ENCODE results near the gene HSF5.
"Not testable (repeated sequence)": the region's sequence is repeated elsewhere in the genome, so short reads cannot be mapped to it uniquely, and the experiment has no call there.

Gene HSF5

DNA sequence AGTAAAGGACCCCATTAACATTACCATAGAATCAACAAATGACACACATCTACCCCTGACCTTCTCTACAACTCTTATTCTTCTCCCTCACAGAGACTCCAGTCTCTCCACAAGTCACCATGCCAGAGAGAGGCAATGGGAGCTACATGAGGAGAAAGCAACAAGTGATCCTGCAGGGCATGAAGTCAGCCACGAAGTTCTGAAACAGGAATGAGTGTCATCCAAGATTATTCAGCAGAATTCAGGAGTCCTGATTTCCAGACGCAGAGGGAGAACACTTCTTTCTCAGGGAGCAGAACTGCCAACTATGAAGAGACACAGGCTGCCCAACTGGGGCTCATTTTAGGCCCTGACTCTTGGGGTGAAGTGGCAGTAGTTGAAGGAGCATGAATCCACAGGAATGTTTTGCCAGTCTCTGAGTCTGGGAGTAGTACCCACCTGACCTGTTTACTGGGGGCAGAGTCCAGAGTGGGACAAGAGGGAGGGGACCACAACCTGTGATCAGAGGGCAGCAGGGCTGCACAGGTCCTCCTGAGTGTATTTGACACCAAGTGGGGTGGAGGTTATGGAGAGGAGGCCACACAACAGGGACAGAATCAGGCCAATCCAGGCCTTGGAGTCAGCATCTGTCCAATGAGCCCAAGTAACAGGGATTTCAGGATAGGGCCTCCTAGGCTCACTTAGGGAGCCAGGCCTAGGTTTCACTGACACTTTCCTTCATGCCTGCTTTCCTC is 28.6 kb upstream of the HSF5 start:
- DNase-seq = no peak

DNA sequence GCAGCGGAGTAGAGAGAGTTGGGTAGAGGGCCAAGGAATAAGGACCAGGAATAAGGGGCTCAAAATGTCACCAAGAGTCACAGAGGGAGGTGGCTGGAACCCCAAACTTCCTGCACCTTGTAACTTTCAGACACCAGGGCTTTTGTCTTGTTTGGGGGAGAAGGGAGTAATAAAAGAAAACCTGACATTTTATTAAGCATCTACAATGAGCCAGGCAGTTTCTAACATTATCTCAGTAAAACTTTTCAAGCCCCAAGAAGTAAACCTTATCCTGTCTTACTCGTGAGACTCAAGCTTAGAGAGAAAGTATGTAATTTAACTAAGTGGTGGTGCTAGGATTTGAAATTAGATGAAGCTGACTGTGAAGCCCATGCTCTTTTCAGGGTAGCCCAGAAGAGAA is 27.1 kb upstream of the HSF5 start:
- no peak for DNase-seq

DNA sequence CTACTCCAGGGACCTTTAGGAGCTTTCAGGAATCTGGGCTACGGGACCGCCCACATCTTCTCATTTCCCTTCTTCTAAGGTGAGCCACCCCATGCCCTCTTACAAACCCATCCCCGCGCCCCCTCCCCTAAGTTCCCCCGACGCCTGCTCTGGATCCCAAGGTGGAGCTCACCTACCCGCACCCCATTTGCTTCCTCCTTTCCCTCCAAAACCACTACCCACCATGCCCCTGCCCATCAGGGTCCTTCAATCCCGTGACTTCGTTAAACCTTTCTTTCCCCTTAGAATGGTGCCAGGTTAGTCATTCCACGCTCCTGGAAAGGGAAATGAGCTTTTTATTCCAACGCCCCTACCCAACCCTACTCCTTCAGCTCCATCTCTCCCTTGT is 26.6 kb upstream of the HSF5 start:
- DNase-seq = no peak

DNA sequence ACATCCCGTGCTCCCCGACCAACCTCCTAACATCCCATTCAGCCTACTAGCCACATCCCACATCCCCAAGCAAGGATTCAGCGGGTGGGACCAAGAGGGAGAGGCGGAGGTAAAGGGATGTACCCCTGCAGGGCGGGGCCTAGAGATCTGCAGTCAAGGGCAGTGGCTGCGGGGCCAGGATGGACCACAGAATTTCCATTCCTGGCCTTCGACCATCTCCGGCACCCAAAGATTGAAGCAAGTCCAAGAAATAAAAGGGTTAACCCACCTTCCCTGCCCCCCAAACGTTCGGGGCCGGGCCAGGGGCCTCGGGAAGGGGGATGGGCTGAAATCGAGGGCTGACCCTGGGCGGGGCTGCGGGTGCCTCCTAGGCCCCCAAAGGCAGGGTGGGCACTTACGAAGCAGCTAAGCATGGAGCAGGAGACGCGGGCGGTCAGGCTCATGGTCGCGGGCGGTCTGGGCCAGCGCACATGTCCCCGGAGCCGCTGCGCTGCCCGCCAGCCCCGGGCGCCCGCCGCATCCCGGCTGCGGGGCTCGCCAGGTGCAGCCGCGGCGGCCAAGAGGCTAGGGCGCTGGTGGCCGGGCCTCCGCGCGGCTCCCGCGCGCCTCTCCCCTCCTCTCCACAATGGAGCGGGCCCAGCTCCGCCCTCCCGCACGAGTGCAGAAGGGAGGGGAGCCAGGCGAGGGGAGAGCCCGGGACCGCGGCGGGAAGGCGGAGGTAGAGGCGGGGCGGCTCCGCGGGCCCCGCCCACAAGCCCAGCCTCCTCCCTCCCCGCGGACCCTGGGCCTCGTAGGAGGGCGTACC is 26.0 kb upstream of the HSF5 start, which contains the start of gene MTMR4:
MTMR4 (minus strand) TSS at position 674 of the 805 bp plus-strand sequence; CDS start at position 443, 231 bp downstream.
- peak; percentile 80 to 87 for DNase-seq

DNA sequence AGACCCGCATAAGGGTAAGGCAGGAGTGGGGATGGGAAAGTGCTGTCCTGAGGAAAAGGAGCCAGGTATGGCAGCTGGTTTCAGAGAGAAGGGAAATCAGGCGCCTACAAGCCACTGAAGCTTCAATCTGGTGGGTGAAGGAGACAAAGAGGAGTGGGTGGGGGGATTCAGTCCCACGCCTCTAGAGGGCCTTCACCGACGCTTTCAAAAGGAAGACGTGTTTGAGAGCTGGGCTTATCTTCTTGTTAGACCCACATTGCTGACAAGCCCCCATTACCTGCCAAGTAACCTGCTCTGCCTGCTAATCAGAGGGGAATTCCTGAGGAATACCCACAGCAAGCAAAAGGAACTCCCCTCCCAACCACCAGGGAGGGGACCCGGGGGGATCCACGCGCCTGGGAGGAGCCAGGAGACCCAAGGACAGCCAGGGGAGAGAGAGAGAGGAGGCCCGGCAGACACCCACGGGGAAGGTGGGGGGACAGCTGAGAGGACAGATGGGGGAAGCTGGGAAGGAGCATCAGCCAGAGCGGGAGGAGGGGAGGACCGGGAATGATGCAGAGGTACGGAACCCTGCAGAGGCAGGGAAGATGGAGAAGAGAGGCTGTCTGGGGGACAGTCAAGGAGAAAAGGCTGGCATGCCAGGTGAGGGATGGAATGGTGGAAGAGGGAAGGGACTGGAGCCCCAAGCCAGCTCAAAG is 25.2 kb upstream of the HSF5 start:
- DNase-seq = no peak

DNA sequence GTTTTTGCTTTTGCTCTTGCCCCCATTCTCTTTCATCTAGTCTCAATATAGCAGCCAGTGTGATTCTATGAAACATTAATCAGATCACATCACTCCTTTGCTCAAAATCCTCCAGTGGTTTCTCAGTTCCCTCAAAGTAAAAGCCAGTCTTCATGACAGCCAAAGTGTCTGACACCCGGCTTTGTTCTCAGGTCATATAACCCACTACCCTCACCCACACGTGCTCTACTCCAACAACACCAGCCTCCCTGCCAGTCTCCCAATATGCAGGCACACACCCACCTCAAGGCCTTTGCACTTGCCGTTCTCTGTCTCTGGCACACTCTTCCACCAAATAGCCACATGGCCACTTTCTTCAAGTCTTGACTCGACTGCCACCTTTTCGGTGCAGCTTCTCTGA is 21.9 kb upstream of the HSF5 start:
- no peak for DNase-seq

DNA sequence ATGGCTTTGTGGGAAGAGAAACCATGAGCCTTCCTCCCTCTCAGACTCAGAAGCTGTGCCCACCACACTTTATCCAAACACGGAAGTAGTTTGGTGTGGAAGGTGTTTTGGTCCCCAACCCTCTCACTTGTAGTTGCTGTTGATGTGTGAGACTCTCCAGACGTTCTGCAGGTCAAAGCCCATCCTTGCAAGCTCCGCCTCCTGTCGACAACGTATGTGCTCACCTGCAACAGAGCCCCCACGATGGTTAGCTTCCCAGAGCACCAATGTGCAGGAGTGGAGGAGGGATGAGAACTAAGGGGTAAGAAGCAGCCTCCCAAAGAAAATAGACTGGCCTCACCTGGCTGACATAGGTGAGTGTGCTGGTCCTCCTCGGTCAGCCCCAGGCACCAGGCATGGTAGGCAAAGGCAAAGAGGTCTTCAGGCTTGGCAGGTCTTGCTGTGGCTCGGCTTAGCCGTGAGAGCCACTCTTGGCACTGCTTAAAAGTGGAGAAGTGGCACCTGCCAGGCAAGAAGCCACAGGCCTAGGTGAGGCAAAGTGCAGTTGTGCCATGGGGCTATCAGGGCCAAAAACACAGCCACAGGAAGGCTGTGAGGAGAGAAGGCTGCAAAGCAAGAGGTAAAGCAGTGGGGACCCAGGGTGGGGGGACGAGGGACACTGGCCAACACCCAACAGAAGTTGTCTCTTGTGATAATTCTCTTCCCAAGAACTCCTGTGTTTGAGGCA is 20.3 kb upstream of the HSF5 start:
- no peak for DNase-seq

DNA sequence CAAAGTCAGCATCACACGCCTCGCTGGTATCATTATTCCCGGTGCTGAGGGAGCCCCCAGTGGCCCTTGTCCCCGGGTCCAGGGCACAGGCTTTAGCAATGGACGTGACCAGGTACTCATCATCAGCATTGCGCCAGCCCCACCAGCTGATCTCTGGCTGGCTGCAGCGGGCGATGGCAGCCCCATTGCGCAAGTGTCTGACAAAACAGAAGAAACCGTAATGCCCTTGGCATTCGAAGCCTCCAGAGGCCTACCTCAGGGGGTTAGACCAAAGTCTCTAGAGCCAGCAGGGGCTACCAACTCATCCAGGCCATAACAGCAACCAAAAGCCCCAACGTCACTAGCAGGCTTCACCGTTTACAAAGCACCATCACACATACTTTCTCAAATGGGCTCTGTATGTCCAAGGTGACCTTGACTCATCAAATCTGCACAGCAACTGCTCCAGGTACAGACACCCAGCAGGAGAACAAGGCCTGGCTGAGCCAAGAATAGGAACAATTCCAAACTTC is 19.0 kb upstream of the HSF5 start:
- no peak for DNase-seq

DNA sequence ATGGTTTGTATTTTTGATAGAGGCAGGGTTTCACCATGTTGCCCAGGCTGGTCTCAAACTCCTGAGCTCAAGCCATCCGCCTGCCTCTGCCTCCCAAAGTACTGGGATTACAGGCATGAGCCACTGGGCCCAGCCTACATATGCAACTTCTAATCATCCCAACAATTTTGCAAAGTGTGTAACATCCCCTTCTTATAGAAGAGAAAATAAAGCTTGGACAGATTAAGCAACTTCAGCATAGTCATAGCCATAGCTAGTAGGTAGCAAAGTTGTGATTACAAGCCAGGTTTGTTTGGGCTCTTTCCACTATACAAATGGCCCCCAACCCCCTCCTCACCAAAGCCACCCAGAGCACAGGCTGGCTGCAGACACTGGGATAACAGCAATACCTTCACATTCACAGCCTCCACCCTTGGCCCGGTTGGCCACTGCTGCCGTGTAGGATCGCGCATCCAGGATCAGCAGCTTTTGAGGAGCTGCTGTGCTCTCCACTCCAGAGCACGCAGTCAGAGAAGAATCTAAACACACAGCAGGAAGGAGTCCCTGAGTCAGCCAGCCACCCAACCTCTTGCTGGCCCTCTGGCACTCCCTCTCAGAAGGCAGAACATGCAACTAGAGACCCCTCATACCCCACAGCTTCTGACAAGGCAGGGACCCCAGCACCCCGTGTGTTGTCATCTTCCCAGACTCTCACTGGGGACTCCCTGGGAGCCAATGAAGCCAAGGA is 18.3 kb upstream of the HSF5 start:
- DNase-seq = no peak

DNA sequence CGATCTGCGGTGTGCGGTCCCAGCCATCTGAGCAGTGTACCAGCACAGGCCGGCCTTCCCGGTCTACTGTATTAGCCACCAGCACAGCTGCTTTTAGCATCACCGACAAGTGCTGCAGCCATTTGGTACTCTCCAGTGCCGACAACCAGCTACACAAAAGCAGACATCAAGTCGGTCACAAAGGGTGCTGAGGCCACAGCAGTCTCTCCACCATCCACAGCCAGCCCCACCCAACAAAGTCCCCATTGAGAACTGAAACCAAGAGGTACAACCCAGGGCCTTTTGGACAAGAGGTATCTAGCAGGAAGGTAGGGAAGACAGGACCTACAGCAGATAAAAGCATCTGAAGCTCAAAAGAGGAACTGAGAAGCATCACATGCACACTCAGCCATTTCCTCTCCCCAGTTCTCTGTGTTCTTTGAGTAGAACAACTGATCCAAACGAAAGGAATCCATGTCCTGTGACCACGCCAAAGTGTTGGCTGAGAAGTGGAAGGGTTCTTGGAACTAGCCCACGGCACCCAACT is 16.7 kb upstream of the HSF5 start:
- DNase-seq = no peak

DNA sequence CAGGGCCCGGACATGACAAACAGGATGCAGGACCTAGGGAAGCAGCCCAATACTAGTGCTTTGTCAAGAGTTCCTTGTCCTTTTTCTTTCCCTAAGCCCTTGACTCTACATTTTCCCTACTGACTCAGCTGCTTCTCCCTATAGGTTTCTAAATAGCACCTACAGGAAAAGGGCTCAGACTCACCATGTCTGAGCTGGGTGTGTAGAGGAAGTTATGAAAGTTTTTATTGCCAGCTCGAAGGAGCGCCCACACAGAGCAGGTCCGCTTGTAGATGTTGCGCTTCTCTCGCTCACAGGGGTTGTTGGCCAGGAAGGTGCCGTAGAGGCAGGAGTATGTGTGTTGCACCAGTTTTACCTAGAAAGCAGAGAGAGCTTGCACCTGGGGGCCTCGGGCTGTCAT is 15.7 kb upstream of the HSF5 start:
- DNase-seq = no peak

DNA sequence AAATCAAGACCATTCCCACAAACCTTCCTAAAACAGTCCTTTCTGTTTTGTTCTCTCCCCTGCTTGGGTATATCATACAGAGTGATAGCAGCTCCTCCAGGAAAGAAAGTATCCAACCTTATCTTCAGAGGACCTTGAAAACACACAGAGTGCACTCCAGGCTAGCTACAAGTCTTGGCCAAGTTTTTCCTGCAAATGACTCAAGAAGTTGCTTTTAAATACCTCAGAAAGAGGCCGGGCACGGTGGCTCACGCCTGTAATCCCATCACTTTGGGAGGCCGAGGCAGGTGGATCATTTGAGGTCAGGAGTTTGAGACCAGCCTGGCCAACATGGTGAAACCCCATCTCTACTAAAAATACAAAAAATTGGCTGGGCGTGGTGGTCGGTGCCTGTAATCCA is 14.9 kb upstream of the HSF5 start:
- DNase-seq = not testable (repeated sequence)

DNA sequence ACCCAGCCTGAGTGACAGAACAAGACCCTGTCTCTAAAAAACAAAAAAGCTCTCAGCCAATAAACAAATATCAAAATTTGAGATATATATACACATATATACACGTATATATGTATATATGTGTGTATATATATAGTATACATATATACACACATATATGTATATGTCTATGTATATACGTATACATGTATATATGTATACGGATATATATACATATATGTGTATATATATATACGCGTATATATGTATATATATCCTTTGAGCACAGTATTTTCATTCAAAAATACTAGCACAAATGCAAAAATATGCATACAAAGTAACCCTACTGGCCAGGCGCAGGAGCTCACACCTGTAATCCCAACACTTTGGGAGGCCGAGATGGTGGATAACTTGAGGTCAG is 13.2 kb upstream of the HSF5 start:
- no peak for DNase-seq

DNA sequence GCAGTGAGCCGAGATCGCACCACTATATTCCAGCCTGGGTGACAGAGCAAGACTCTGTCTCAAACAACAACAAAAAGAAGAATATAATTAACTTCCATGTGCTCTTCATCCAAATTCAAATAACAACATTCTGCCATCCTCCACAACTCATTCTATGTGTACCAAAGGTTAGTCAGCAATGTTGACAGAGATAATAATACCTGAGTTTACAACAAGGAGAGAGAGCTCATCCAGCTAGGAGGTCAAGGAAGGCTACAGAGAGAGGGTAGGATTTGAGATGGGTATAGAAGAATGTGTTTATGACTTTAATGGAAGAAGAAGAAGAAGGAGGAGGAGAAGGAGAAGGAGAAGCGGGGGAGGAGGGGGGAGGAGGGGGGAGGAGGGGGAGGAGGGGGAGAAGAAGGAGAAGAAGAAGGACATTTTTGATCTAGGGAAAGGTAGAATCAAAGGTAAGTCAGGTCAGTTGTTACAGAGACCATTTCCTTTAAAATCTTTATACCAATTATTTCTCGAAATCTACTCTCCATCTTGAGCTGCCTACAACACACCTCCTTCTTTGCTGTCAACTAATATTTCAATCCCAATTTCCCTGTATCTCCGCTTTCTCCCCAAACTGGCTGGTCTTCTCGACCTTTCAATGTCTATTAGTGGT is 10.1 kb upstream of the HSF5 start:
- no peak for DNase-seq

DNA sequence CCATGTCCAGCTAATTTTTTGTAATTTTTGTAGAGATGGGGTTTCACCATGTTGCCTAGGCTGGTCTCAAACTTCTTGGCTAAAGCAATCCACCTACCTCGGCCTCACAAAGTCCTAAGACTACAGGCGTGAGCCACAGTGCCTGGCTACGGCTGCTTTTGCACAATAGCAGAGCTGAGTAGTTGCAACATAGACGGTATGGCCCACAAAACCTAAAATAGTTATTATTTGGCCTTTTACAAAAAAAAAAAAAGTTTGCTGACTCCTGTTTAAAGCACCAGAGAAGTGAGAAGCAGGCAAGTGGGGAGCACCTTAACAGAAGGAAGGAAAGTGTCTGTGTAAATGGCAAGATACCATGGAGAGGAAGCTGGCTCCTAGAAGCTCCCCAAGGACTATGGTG is 5.3 kb upstream of the HSF5 start:
- no peak for DNase-seq

DNA sequence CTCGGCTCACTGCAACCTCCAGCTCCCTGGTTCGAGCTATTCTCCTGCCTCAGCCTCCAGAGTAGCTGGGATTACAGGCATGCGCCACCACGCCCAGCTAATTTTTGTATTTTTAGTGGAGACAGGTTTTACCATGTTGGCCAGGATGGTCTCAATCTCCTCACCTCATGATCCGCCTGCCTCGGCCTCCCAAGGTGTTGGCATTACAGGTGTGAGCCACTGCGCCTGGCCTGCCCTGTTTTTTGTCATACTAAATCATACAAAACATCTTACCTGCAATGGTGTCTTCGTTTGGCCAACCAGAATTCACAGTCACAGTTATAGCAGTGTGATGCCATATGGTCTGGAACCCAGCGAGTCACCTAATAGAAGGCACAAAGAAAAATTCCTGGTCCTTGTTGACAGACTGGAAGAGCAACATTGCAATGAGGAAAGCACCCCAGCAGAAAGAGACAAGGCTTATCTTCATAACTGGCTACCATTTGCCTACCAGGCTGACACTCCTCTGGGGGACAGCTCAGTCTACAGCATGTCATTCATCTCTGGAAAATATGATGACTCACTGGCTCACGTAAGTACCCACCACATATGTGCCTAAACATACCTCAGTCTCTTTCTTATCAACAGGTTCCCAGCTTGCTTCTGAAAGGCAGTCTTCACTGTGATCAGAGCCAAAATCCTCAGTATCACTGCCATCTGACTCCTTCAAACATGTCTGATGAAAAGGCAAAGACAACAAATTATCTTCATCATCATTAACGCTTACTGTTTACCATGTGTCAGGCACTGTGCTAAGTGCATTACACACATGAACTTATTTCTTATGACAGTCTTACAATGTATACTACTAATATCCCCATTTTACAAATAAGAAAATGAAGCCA is 4.3 kb upstream of the HSF5 start:
- DNase-seq = no peak

DNA sequence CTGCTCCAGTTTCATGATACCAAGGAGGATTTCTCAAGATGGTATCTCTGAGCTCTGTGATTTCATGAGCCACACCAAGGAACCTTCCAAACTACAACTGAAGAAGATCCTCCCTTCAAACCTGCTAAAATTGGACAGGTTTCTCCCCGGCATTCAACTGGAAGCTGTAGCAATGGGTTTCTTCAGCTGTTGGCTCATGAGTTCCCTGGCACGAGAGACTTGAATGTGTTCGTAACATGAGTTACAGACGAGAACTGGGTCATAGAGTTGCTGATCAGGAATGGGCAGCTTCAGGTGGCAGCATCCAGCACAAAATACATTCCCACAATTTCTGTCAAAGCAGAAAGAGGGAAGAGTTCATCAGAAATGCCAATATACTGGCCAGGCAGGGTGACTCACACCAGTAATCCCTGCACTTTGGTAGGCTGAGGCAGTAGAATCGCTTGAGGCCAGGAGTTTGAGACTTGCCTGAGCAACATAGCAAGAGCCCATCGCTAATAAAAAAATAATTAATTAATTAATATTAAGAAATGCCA is 3.4 kb upstream of the HSF5 start:
- DNase-seq = no peak

DNA sequence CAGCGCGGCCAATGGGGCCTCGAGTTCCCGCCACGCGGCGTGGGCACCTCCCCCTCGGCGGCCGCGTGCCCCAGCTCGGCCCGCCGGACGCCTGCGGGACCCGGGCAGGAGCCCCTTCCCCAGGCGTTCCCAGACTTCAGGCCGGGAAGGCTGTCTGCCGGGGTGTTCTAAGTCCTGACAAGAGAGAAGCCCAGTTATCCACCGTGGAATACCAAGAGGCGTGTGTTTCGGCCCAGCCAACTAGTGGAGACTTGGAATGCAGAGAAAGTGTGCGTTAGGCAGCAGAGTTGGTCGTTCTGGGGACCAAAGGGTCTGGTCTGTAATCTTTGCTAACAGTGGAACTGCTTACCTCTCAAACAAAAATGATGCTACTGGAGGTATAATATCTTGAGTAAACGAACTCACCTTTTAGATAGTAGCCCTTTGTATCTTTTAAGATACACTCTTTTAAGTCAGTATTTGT is 251 bp upstream of the HSF5 start:
- DNase-seq = no peak

DNA sequence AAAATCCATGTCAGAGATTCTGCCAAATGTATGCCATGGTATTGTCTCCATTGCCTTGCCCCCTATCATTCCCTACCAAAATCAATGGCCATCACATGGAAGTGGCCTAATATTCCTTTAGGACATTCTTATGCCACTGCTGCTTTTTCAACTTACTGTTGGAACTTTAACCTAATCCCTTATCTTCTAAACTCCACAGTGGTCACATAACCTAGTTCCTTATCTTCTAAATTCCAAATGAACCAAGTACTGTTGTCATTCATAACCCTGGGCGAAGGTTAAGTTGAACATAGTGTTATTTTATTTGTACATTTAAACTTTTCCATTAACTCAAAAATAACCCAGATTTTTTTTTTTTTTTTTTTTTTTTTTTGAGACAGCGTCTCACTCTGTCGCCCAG is 3.6 kb downstream of the HSF5 start:
- no peak for DNase-seq

DNA sequence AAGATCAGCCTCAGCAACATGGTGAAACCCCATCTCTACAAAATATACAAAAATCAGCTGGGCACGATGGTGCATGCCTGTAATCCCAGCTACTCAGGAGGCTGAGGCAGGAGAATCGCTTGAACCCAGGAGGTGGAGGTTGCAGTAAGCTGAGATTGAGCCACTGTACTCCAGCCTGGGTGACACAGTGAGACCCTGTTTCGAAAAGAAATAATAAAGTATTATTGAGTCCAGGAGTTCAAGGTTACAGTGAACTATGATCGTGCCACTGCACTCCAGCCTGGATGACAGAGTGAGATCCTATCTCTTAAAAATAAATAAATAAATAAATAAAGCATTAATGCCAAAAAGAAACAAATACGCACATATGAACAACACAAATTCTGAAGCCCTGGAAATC is 6.4 kb downstream of the HSF5 start:
- DNase-seq = not testable (repeated sequence)
